CD1c-positive myeloid dendritic cell (primary cell): ENCODE measurements around the gene TAF4B.
"Not testable (repeated sequence)": the region's sequence is repeated elsewhere in the genome, so short reads cannot be mapped to it uniquely, and the experiment has no call there.

Experiments used
- DNase-seq: peaks from one replicate; pipeline ENCODE4 v3.0.0-alpha.2; 2016; ENCODE audit errors: extremely low spot score

Gene TAF4B

DNA sequence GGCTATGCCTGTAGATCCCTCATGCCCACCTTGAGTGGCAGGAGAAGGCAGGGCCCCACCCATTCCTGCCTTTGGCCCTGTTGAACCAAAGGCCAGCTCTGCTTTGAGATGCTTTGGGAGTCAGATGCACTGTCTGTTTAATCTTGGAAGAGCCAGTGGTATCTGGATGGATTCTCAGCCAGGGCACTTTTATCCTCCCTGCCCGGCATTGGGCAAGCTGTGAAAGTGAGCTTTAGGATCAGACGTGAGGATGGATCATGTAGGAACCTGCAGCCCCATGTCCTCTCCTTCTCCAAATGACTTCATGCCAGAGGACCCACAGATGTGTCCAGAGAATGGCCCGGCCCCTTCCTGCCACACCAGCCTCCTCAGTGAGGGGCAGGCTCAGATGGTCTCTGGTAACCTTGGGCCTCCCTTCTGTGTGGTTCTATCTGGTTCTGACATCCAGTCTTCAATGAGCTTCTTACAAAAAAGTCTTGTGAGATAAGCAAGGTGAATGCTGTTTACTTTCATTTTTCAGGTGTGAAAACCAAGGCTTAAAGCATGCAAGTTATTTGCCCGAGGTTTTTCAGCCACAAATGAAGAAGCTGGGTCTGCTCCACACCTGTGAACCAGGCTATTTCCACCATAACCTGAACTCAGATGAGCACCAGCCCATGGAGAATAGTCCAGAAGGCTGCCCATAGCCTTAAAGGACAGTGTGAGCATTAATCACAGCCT is 198.3 kb downstream of the TAF4B start:
- DNase-seq: no peak

DNA sequence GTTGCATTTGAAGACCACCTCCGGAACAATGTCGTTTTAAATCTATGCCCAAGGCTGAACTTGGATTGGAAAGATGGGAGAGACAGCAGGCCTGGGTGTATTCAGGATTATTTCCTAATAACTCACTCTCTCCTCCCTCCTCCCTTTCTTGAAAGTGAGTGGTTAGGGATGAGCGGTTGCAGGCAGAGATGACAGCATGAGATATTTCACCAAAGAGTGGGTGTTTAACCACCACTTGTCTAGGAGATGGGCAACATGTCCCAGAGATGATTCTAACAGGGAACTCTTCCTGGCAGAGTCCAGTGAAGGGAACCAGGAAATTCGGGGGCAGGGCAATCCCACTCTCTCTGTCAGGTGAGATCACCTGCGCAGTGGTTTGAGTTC is 198.9 kb downstream of the TAF4B start:
- no peak for DNase-seq

DNA sequence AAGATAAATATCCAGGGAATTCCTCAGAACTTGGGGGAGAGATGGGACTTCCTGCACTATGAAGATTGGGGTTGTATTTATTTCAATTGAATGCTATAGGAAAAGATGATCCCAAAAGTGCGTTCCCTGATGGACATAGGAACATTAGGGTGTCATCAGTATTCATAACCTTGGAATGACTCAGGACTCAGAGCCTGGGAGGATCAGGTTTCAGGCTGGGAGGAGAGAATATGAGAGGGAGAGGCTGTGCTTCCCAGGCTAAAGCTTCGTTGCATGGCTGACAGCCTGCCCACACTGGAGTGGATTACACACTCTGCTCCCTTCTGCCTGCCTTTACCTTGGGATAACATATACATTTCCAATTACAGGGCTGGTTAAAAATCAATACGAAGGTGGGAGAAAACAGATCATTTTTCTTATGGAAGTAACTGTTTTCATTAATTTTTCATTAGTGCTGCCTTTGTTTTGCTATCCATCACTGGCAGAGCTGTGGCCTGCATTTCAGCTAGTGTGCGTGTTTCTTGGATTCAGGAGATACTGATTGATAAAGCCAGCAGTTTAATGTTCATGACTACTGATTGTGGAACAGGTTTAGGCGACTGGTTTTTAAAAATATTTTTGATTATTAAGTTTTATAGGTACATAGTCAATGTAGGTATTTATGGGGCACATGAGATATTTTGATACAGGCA is 203.4 kb downstream of the TAF4B start:
- DNase-seq: no peak

DNA sequence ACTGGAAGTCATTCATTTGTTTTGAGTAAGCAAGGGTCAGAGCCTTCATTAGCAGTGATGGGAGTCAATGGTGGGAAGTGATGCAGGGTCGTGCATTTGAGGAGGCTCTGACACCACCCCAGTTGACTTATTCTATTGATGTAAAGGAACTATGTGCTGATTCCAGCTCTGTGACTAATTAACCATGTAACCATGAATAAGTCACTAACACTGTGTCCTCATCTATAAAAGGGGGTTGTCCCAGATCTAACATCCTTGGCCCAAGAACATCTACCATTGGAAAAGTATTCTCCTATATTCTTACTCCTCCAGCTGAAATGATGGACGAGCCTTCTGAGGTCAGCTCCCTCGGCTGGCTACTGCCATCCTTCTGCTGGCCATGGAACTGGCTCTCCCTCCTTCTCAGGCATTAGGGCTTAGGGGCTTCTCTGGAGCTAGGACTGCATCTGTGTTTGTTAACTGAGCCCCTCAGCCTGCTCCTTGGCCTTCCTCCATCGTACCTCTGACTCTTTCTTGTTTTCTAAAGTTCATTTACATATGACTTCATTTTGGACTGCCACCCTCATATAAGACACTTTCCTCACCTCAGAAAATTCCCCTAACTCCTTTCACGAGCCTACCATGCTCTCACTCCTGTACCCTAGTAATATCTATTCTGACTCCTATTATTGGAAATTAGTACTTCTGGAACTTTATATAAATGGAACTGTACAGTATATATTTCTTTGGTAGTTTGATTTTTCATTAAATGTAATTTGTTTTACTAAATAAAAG is 206.6 kb downstream of the TAF4B start:
- DNase-seq: no peak

DNA sequence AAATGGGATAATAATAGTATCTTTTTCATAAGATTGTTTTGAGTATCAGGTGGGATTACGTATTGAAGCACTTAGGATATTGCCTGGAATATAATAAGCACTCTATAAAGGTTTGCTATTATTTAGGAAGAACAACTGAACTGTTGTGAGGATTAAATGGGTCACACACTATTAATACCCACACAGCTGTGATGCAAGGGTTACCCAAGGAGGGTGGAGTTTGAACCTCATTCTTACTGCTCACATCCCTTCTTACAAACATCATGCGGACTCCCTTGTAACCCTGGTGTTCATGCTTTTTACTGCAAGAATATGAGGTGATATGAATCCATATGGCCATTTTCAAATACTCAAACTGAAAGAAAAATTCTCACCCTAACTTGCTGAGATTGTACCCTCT is 208.6 kb downstream of the TAF4B start:
- no peak for DNase-seq

DNA sequence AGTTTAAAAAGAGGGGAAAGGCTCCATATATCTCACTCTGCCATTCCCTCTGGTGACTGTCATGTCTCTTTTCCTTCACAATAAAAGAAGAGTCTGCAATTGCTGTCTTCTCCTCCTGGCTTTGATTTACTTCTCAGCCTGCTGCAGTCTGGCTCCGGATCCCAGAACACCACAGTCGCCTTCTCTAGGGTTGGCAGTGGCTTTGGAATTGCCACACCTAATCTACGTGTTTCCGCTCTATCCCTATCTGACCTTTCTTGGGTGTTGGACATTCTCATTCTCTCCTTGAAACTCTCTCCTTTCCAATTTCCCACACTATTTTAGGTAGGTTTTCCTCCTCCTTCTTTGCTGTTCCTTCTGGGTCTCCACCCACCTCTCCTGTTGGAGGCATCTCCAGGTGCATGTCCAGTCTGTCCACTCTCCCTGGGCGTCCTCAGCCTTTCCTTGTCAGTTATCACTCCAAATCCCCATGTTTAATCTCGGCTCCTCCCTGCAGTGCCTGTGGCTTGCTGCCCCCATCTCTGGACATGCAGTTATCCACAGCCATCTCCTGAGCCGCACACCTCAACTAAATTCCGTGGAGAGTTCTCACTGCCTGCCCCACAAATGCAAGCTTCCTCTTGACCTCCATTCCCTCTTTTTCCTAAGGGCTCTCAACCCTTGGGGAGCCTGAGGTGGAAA is 209.3 kb downstream of the TAF4B start:
- no peak for DNase-seq

DNA sequence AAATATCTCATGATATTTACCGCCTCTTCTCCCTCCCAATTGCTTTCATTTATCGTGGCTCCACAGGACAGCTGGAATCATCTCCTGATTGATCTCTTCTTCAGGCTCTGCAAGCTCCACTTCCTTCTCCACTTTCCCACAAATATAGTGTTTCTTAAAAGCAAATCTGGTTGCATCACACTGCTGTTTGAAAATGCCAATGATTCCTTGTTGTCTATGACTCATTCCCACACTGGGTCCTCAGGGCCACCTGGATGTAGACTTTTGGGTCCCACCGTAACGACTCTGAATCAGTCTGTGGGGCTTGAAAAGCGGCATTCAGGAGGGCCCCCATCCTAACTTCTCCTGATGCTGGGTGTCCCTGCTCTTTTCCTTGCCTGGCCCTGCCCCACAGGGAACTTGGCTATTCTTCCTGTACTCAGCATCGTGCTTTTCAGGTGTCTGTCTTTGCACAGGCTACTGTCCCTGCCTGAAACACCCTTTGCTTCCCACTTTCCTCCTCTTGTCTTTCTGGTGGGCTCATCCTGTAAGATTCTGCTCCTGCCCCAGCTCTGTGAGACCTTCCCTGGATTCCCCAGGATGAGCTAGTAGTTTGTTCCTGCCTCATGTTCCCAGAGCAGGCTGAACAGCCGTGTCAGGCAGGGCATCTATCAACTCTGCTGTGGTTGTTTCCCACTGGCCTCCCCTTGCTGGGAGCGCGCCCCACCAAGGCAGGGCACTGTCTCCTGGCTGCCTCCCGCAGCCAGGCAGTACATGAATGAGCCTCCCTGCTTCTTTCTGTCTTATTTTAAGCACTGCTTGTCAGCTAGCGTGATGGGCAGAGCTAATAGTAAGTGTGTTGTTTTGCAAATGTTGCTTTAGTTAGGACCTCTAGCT is 210.2 kb downstream of the TAF4B start:
- no peak for DNase-seq

DNA sequence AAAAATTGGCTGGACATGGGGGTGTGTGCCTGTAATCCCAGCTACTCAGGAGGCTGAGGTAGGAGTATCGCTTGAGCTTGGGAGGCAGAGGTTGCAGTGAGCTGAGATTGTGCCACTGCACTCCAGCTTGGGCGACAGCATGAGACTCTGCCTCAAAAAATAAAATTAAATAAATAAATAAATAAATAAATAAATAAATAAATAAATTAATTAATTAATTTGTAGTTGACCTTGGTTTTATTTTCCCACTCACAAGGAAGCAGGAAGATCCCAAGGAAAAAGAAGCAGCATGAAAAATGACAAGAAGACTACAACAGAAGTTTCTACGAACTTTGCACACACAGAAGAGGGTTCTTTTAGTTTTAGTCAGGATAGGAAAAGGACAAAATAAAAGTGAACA is 211.4 kb downstream of the TAF4B start:
- not testable (repeated sequence) for DNase-seq

DNA sequence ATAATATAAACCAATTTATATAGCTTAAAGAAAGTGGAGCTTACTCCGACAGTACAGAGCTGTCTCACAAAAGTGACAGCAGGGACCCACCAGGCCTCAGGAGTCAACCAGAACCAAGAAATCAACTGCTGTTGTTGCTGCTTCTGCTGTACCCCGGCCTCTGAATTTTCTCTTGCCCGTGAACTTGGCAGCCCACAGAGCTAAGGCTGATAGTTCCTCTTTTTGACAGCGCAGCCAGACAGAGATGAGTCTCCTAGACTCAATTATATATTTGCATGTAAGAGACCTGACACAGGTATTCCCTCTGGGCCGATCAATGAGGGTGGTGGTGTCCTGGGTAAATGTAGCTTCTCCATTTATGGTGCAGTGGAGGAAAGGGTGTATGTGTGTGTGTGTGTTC is 212.7 kb downstream of the TAF4B start:
- DNase-seq: peak; percentile 6

DNA sequence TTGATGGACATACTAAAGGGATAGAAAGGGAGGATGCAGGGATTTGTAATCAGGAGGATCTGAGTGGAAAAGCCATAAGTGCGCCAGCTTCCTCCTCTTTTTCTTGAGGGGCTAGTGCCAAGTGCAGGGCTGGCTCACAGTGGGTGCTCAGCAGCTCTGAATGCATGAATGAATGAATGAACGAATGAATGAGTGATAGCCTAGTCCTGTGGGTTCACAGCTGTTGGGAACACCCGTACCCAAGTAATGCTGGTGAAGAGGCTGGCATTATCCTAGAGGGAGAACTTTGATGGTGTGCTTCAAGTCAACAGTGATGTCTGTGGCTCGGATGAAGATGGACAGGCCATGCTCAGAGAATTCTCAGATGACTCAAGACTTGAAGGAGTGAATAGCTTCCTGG is 213.3 kb downstream of the TAF4B start:
- no peak for DNase-seq

DNA sequence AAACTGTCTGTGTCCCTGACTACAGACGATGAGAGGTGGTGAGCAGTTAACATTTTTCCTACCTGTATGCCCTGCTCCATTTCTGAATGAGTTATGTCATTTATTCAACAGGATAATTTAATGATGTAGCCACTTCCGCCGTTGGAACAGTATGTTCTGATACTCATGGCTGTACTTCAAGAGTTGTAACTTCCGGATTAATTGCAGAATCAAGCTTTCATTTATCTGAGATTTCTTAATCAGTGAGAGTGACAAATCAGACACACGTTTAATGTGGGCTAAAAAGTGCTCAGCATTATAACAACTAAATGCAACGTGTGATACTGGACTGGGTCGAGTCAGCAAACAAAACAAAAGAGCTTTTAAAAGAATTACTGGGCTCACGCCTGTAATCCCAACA is 214.4 kb downstream of the TAF4B start:
- no peak for DNase-seq
